HEK293 (cell line): Measurements from ENCODE around the gene HACD3.

Source experiments
- CTCF ChIP-seq: fragments of 450-650 bp; formaldehyde crosslinking; IDR thresholded peaks from 2 replicates; pipeline ENCODE4 v1.5.1; 2016; ENCODE audit warnings: missing biosample characterization, missing genetic modification characterization
- EGR2 ChIP-seq: fragments of 450-650 bp; formaldehyde crosslinking; IDR thresholded peaks from 2 replicates; pipeline ENCODE4 v1.5.1; 2016; ENCODE audit warnings: low read depth, missing biosample characterization, missing genetic modification characterization
- GLI2 ChIP-seq: fragments of 450-650 bp; formaldehyde crosslinking; IDR thresholded peaks from 2 replicates; pipeline ENCODE4; 2017; ENCODE audit warnings: missing biosample characterization, missing genetic modification characterization, low read depth, borderline replicate concordance
- HIC1 ChIP-seq: fragments of 450-650 bp; formaldehyde crosslinking; IDR thresholded peaks from 2 replicates; pipeline ENCODE4 v1.5.1; 2016; ENCODE audit warnings: missing biosample characterization, missing genetic modification characterization
- REST ChIP-seq: fragments of 450-650 bp; formaldehyde crosslinking; IDR thresholded peaks from 2 replicates; pipeline ENCODE4 v1.5.1; 2016; ENCODE audit warnings: missing biosample characterization, missing genetic modification characterization
- ZBTB7A ChIP-seq: fragments of 450-650 bp; formaldehyde crosslinking; IDR thresholded peaks from 2 replicates; pipeline ENCODE4 v1.5.1; 2016; ENCODE audit warnings: low read depth, missing biosample characterization, missing genetic modification characterization
- ZNF132 ChIP-seq: fragments of 450-650 bp; formaldehyde crosslinking; IDR thresholded peaks from 2 replicates; pipeline ENCODE4 v1.5.1; 2017; ENCODE audit warnings: missing biosample characterization, missing genetic modification characterization, borderline replicate concordance
- ZNF274 ChIP-seq, 2 experiments: fragments of 200-500 bp in 1 of 2; fragments of 450-650 bp in 1 of 2; sonication (Bioruptor generic) in 1 of 2; formaldehyde crosslinking in 1 of 2; IDR thresholded peaks; 2 replicates each; pipeline versions ENCODE4 v1.5.1 to v1.6.1; 2014 to 2016; ENCODE audit warnings: borderline replicate concordance in 1 of 2, inconsistent platforms in 1 of 2, low read length in 1 of 2, missing biosample characterization in 1 of 2, missing genetic modification characterization in 1 of 2
- ZNF416 ChIP-seq: fragments of 450-650 bp; formaldehyde crosslinking; IDR thresholded peaks from 2 replicates; pipeline ENCODE4 v1.5.1; 2016; ENCODE audit warnings: missing biosample characterization, missing genetic modification characterization
- ZNF449 ChIP-seq: fragments of 450-650 bp; formaldehyde crosslinking; IDR thresholded peaks from 2 replicates; pipeline ENCODE4 v1.5.1; 2017; ENCODE audit warnings: missing biosample characterization, mild to moderate bottlenecking, missing genetic modification characterization, moderate library complexity
- ZNF518A ChIP-seq: fragments of 450-650 bp; formaldehyde crosslinking; conservative IDR thresholded peaks from 2 replicates; pipeline ENCODE4 v1.5.1; 2016; ENCODE audit warnings: low read depth, missing biosample characterization, missing genetic modification characterization
- ZSCAN30 ChIP-seq: fragments of 450-650 bp; IDR thresholded peaks from 2 replicates; pipeline ENCODE4 v1.5.1; 2018; ENCODE audit warnings: missing biosample characterization, mild to moderate bottlenecking, missing genetic modification characterization, moderate library complexity

- TF ChIP-seq ZBTB7A (tag by site-specific recombination) (no peak), GLI2 (tag by site-specific recombination) (no peak), ZNF518A (tag by site-specific recombination) (no peak), CTCF (tag by site-specific recombination) (no peak), ZNF416 (tag by site-specific recombination) (no peak), HIC1 (tag by site-specific recombination) (no peak), REST (no peak), ZSCAN30 (tag by site-specific recombination) (no peak), ZNF132 (no peak), ZNF449 (no peak), EGR2 (tag by site-specific recombination) (no peak), ZNF274 (IDR thresholded peaks at IDR 0.05; ENCODE audit: low read length) (no peak), ZNF274 (tag by site-specific recombination; IDR thresholded peaks at IDR 0.05; ENCODE audit: borderline replicate concordance) (no peak)
Measured at GRCh38 chr15:65551183-65551582, 20.9 kb downstream of the HACD3 start.
